Myocyte (in vitro differentiated cells): ENCODE data around the gene LRRN2. TPM values are rescaled to one million over a fixed set of nuclear protein-coding genes. Genes with fewer than 3 reads are reported as not detected.
A peak's percentile ranks its signal among the peaks of the same experiment; 100 is the strongest.
"Not testable (repeated sequence)": the region's sequence is repeated elsewhere in the genome, so short reads cannot be mapped to it uniquely, and the experiment has no call there.

Source experiments
- DNase-seq: peaks from one replicate; pipeline ENCODE4 v3.0.0-alpha.2; 2012; ENCODE audit warnings: low read depth
- polyA plus RNA-seq: library from polyadenylated mRNA; unstranded; fragments of >200 nt; gene quantifications from one replicate; pipeline ENCODE4 v1.2.1, GENCODE V29; 2012; ENCODE audit warnings: missing spikeins
- total RNA-seq: library from RNA; depleted of rRNA; stranded (reverse); fragments of >200 nt; gene quantifications from 2 replicates; pipeline ENCODE4 v1.2.3, GENCODE V29; 2014

The LRRN2 gene
- total RNA-seq = 0.13 TPM in 1 of 2 replicates, not detected in the other
- polyA plus RNA-seq = 0.20 TPM

- DNase-seq = no peak
Observed at GRCh38 chr1:204685236-204686006, at the start of gene LRRN2. Gene LRRN2, minus strand, starts transcription at chr1:204685738. Its CDS starts 65,746 bp downstream, at chr1:204619992.

GRCh38 chr1:204735042-204735441, 49.5 kb upstream of the LRRN2 start:
- no peak for DNase-seq

GRCh38 chr1:204733869-204734596, 48.5 kb upstream of the LRRN2 start:
- no peak for DNase-seq

DNA sequence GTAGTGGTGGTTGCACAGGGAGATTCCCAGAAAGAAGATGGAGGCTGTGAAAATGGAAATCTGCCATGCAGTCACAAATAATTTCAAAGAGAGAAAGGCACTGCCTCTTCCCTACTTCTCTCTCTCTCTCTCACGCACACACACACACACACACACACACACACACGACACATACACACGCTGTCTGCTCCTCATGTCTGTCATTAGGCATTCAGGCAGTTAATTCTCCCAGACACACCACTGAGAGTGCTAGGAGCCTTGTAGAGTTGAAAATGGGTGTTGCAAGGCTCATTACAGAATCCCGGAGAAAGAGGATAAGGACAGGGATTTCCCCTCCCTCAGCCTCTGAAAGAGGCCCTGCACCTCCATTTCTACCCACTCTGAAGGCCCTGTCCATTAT, 47.8 kb upstream of the LRRN2 start:
- no peak for DNase-seq

DNA sequence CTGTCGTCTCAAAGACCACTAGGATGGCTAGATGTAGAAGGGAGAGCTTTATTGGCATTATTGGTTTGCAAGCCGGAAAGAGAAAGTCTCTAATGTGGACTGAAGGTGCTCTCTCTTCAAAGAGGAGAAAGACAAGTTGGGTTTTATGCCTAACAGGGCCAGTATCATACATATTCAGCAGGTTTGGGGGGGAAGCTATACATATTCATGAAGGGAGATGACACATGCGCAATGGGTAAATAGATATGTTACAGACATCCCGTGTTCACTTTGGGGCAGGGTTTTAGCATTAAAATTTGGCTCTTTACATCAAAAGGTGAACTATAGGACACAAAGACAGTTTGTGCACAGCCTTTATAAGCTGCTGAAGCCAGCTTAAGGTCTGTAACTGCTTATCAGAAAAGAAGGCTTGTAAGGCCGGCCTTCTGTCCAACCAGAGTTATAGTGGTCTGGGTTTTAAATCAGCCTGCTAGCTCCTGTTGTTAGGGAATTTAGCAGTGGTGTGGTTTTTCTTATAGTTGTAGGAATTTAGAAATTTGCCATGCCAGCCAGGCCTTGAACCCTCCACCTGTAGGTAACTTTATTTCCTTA, 46.5 kb upstream of the LRRN2 start:
- no peak for DNase-seq

DNA sequence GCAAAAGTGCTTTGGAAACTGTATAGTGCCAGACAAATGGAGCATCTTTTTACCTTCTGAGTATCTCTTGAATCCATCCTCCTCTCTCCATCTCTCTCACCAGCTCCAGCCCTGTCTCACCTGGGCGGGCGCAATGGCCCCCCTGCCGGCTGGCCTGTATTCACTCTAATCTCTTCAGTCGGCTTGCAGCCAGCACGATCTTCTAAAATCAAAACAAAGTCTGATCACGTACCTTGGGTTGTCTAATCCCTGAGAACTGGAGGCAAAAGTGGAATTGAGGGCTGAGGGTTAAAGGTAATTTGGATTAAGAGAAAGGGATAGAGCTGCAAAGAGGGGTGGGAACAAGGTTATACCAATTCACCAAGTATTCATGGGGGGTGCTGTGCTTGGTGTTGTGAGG, 46.0 kb upstream of the LRRN2 start:
- DNase-seq = no peak

GRCh38 chr1:204730826-204731459, 45.4 kb upstream of the LRRN2 start:
- DNase-seq = no peak

GRCh38 chr1:204729516-204729915, 44.0 kb upstream of the LRRN2 start:
- no peak for DNase-seq

DNA sequence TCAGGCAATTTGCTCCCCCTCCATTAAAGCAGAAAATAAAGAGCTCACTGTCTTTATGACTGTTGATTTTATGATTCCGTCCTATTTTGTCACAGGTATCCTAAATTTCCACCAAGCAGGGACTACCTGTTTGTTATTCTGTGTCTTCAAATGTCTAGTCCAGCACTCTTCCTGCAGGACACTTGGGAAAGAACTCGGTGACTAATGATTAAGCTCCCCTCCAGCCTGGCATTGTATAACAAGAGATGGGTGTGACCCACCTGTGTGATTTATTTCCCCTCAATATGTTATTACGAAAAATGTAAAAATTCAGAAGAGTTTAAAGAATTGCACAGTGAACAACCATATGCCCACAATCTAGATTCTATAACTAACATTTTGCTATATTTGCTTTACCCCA, 42.9 kb upstream of the LRRN2 start:
- no peak for DNase-seq

DNA sequence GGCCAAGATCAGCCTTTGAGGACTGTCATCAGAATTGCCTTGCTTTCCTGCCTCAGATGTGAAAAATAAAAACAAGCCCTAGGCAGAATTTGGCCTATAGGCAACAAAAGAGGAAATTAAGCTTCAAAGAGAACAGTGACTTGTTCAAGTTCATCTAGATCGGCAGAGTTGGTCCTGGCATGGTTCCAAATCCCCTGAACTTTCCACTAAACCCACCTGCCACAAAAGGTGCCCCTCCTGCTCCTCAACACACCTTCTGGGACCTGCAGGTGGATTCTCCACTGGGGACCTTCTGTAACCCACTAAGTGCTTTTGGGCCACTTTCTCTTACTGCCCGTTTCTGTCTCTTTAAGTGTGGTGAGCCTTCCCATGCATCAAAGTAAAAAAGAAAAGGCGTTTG, 42.5 kb upstream of the LRRN2 start:
- DNase-seq = no peak

DNA sequence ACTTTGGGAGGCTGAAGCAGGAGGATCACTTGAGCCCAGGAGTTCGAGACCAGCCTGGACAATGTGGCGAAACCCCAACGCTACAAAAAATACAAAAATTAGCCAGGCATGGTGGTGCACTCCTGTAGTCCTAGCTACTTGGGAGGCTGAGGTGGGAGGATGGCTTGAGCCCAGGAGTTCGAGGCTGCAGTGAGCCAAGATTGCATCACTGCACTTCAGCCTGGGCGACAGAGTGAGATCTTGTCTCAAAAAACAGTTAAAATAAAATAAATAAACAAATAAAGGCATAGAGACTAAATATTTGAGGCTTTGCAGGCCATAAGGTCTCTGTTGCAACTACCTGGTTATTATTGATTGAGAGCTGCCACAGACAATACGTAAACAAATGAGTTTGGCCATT, 41.9 kb upstream of the LRRN2 start:
- DNase-seq = not testable (repeated sequence)

GRCh38 chr1:204726478-204726877, 40.9 kb upstream of the LRRN2 start:
- no peak for DNase-seq

GRCh38 chr1:204725821-204726448, 40.4 kb upstream of the LRRN2 start:
- no peak for DNase-seq

GRCh38 chr1:204723131-204723787, 37.7 kb upstream of the LRRN2 start:
- peak; percentile 18 for DNase-seq

DNA sequence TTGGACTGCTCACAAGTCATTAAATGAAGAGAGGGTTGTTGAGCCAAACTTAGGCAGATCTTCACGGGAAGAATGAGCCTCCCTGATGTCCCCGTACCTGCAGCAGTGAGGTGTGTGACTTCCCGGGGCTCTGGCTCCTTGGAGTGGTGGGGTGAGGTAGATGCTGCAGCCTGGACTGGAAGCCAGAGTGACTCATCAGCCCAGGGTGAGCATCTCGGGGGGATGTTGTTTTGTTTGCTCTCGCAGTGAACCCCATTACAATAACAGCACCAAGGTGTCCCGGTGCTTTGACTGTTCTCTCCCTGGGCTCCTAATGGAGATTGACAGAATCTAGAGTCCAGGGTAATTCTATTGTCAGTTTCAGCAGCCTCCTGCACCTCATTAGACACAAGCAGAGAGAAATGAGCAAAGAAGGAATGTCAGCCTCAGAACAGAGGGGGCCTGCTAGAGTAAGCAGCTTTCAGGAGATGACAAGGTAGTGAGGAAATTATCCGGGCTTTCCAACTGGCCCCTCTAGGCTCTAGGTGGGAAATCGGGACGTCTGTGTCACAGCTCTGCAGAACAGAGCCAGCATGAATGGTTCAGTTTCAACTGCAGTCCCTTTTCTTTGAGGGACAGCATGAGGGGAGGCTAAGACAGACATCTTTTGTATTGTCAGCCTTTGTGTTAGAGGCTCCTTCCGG, 36.0 kb upstream of the LRRN2 start:
- DNase-seq = no peak

- no peak for DNase-seq
Observed at GRCh38 chr1:204716660-204717059, 31.1 kb upstream of the LRRN2 start.

DNA sequence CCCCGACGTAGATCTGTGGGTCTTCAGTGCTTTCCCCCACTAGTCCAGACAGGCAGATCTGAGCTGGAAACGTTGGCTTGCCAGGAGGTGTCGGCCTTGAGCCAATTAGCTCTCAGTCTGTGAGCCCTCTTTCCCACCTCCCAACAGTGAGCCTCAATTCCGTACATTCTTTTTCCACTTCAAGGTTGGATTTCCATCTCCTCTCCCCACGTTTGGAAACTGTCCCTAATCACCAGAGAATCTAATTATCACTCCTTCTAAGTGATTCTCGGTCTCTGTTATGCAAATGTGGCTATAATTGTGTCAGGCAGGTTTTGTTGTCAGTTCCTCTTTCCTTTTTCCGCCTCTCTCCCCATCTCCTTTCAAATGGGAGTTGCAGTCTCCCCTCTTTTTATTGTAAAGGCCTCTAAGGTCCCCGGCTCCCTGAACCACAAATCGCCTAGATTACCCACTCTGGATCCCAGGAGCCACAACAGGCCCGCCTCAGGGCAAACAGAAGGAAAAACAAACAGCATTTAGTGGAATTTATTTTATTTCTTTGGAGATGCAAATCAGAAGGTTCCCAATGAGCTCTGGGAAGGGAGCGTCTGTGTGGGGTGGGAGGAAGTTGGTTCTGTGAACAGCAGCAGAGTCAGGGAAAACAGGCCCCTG, 29.4 kb upstream of the LRRN2 start:
- DNase-seq = no peak

GRCh38 chr1:204714194-204714860, 28.8 kb upstream of the LRRN2 start:
- no peak for DNase-seq

DNA sequence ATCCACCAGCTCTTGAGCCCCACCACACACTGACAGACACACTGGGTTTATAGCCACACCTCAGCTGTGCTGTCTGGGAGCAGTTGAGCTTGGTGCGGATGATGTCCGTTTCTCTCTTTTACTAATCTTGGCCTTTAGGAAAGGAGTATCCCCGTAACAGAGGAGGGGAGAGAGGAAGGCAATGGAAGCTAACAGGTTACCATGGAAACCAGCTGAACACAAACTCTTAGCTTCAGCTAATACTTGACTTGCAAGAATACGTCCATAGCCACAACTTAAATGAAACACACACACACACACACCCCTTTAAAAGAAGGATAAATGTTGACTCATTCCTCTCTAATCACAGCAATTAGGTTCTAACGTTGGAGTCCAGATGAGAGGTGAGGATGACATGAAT, 28.0 kb upstream of the LRRN2 start:
- DNase-seq = peak; percentile 21
